Adrenal gland (tissue), 12 donors: ENCODE measurements around the gene ITIH4. TPM values are rescaled to one million over a fixed set of nuclear protein-coding genes. Genes with fewer than 3 reads are reported as not detected.

ENCODE experiments used
- DNase-seq, 7 donors: peaks; one replicate each; pipeline ENCODE4 v3.0.0-alpha.2; 2019 to 2020
- H3K27ac ChIP-seq, 5 donors: fragments of 200-600 bp; sonication (generic) in 4 of 5; 1 replicate in 3 of 5; 2 replicates in 2 of 5; pipeline versions ENCODE4 v1.5.1 to v1.8.0; 2016 to 2020; ENCODE audit warnings: mild to moderate bottlenecking in 1 of 5
- H3K27me3 ChIP-seq: fragments of 200-600 bp; 2 replicates; pipeline ENCODE4 v1.8.0; 2021
- H3K36me3 ChIP-seq, 2 donors: fragments of 200-600 bp; replicated peaks in 1 of 2; 1 replicate in 1 of 2; 2 replicates in 1 of 2; pipeline versions ENCODE4 v1.5.1 to v1.8.0; 2018 to 2022
- H3K4me1 ChIP-seq, 2 donors: fragments of 200-600 bp; replicated peaks in 1 of 2; 1 replicate in 1 of 2; 2 replicates in 1 of 2; pipeline versions ENCODE4 v1.5.1 to v1.8.0; 2018 to 2021
- H3K4me3 ChIP-seq, 4 donors: fragments of 200-600 bp; sonication (generic) in 3 of 4; one replicate each; pipeline ENCODE4 v1.5.1; 2016 to 2018
- H3K9me3 ChIP-seq, 3 donors: fragments of 200-600 bp; sonication (generic) in 1 of 3; replicated peaks in 1 of 3; 1 replicate in 2 of 3; 2 replicates in 1 of 3; pipeline versions ENCODE4 v1.5.1 to v1.8.0; 2016 to 2021
- POLR2A ChIP-seq, 2 donors: fragments of 450-650 bp; IDR thresholded peaks; one replicate each; pipeline ENCODE4 v1.6.1; 2017; ENCODE audit warnings: antibody characterized with exemption in 2 of 2, mild to moderate bottlenecking in 2 of 2, moderate library complexity in 1 of 2
- WGBS, 4 donors: extraction: QIAGEN DNeasy Blood & Tissue Kit in 2 of 4; methylation state at CpG; one replicate each; pipeline versions ENCODE4 v1.1.5 to v1.1.7; 2013 to 2017; 5-methylcytosine and 5-hydroxymethylcytosine counted together
- intact Hi-C, 2 donors: fragments of 100-400 bp; cut with DNase I; formaldehyde crosslinking; loops; one replicate each; pipeline versions ENCODE4 v1.14.1 to v1.15.0; 2022 to 2023
- polyA plus RNA-seq, 3 donors: library from polyadenylated mRNA; stranded (reverse); fragments of 200-250 nt in 2 of 3; fragments of 350-450 nt in 1 of 3; fragmentation: Illumina TruSeq in 1 of 3; extraction: RNeasy Lipid Tissue Mini Kit (QIAGEN cat#74804) in 1 of 3; gene quantifications; one replicate each; pipeline ENCODE4 v1.2.3, GENCODE V29; 2013 to 2014
- total RNA-seq, 9 donors: library from RNA; depleted of rRNA in 4 of 9; stranded (reverse); fragments of >200 nt in 4 of 9; fragments of 120-200 nt in 1 of 9; fragmentation: NEBNext Ultra II Directional in 1 of 9; extraction: Animal tissue kit (Norgen Biotek cat#: 25700) in 1 of 9; gene quantifications; one replicate each; pipeline versions ENCODE4 v1.1.0 to v1.2.4, GENCODE V29; 2013 to 2023
- TF ChIP-seq, protein P1 (sequence below), 6 experiments: fragments of 450-650 bp in 4 of 6; fragments of 200-600 bp in 2 of 6; sonication (generic) in 1 of 6; IDR thresholded peaks; 1 replicate in 5 of 6; 2 replicates in 1 of 6; pipeline versions ENCODE4 v1.5.1 to v1.8.0; 2016 to 2021; ENCODE audit warnings: antibody characterized with exemption in 6 of 6, mild to moderate bottlenecking in 2 of 6, moderate library complexity in 1 of 6
- donor health status: healthy with polysubstance abuse.
- donor health status: Bipolar disorder and iron deficiency.
- donor health status: DM: yes; HTN: yes; CAD: no.
- donor health status: DM: no; HTN: no; CAD: no.
- donor health status: DM: no; HTN: no; CAD: no.
- donor health status: DM: yes; HTN: yes; CAD: no.

ITIH4 gene
- total and polyA plus RNA-seq, 12 donors: 6.4 to 221 (median 45.5) TPM

DNA sequence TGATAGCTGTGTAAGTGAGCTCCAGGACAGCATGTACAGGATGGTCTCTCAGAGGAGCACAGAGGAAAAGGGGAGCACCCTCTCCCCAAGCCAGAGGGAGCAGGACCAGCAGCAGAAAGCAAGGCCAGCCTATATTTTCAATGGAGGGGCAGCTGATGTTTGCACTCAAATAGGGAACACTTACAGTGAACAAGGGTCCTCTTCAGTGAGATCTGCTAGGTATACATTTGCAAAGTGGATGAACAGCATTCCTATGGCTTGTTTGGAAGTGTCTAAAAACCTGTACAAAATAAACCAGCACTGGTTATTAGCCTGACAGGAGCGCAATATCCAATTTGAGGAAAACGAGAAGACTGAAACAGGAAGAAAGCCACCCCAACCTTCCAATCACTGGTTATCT lies 21.9 kb upstream of the ITIH4 start:
- H3K27ac ChIP-seq: peak overlapping the region in 1 of 5 donors; percentile 14
- no peaks in the 10 kb centered on the region for H3K9me3 ChIP-seq
- 37 to 60% (median 47%) methylated on average over 2 of the region's 2 CpGs for WGBS, 4 donors
- no peaks in the 10 kb centered on the region for H3K27me3 ChIP-seq
- peaks cover 0 to 12% of the 10 kb centered on the region in 2 donors for H3K4me1 ChIP-seq
- DNase-seq: no peak
- TF ChIP-seq, protein P1, sequence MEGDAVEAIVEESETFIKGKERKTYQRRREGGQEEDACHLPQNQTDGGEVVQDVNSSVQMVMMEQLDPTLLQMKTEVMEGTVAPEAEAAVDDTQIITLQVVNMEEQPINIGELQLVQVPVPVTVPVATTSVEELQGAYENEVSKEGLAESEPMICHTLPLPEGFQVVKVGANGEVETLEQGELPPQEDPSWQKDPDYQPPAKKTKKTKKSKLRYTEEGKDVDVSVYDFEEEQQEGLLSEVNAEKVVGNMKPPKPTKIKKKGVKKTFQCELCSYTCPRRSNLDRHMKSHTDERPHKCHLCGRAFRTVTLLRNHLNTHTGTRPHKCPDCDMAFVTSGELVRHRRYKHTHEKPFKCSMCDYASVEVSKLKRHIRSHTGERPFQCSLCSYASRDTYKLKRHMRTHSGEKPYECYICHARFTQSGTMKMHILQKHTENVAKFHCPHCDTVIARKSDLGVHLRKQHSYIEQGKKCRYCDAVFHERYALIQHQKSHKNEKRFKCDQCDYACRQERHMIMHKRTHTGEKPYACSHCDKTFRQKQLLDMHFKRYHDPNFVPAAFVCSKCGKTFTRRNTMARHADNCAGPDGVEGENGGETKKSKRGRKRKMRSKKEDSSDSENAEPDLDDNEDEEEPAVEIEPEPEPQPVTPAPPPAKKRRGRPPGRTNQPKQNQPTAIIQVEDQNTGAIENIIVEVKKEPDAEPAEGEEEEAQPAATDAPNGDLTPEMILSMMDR (IDR thresholded peaks at IDR 0.05): no peak
- no peak for TF ChIP-seq POLR2A (IDR thresholded peaks at IDR 0.05)
- no peak overlapping the region for H3K4me3 ChIP-seq
- intact Hi-C loops: loop anchor here (5.0 to 10.0 kb wide), 2 partner anchors 82 to 220 kb away; no protein-coding TSS in a partner anchor
- H3K36me3 ChIP-seq: peaks cover 0 to 36% of the 10 kb centered on the region in 2 donors

DNA sequence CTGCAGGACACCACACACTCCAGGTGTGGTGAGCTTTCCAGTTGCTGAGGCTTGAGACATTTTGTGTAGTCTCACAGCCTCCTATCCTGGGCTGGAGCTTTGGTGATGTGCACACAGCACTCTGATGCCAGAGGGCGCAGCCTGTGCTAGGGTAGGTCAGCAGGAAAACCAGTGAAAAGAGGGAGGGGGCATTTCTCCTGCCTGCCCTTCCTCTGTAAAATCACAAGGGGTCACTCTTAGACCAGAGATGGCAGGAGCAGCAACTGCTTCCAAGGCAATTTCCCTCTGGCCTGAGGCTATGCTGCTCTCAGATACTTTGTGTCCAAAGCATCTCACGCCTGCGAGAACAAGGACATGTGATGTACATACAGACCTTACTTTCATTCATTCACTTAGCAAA lies 20.9 kb upstream of the ITIH4 start:
- H3K27me3 ChIP-seq: no peaks in the 10 kb centered on the region
- H3K9me3 ChIP-seq: no peaks in the 10 kb centered on the region
- H3K4me3 ChIP-seq: no peak overlapping the region
- H3K27ac ChIP-seq: no peak overlapping the region
- DNase-seq: peak in 6 of 7 donors; percentile 57 to 76 (median 60)
- intact Hi-C loops: loop anchor here (5.0 to 10.0 kb wide), 2 partner anchors 83 to 221 kb away; no protein-coding TSS in a partner anchor
- TF ChIP-seq, protein P1 (IDR thresholded peaks at IDR 0.05): peak; percentile 42 to 91 (median 82)
- TF ChIP-seq POLR2A (IDR thresholded peaks at IDR 0.05): no peak
- H3K4me1 ChIP-seq: peaks cover 0 to 12% of the 10 kb centered on the region in 2 donors
- 37 to 79% (median 50%) methylated on average over 3 of the region's 3 CpGs for WGBS, 4 donors
- peaks cover 0 to 36% of the 10 kb centered on the region in 2 donors for H3K36me3 ChIP-seq

DNA sequence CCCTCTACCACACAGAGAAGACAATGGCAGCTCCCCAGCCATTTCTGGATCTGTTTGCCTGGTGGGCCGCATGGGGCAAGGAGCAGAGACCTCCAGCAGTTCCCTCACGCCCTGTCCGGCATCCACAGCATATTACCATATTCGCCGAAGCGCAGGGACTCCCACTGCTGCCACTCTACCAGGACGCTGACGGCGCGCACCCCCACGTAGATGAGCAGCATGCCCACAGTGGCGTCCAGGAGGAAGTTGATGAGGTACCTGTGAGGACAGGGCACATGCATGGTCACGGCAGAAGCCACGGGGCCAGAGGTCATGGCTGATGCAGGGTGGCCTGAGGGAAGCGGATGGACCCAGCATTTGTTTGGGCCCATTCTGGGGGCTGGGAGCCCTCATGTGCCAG lies 19.2 kb upstream of the ITIH4 start:
- WGBS, 4 donors: 86 to 100% (median 95%) methylated on average over 1 to 15 of the region's 15 CpGs
- H3K27me3 ChIP-seq: no peaks in the 10 kb centered on the region
- no peak for DNase-seq
- intact Hi-C loops: loop anchor here (5.0 to 10.0 kb wide), 3 partner anchors 83 to 223 kb away; no protein-coding TSS in a partner anchor
- H3K9me3 ChIP-seq: no peaks in the 10 kb centered on the region
- H3K4me3 ChIP-seq: no peak overlapping the region
- H3K36me3 ChIP-seq: peaks cover 0 to 34% of the 10 kb centered on the region in 2 donors
- H3K27ac ChIP-seq: no peak overlapping the region
- H3K4me1 ChIP-seq: peaks cover 4 to 22% of the 10 kb centered on the region in 2 donors
- TF ChIP-seq, protein P1 (IDR thresholded peaks at IDR 0.05): no peak
- no peak for TF ChIP-seq POLR2A (IDR thresholded peaks at IDR 0.05)

DNA sequence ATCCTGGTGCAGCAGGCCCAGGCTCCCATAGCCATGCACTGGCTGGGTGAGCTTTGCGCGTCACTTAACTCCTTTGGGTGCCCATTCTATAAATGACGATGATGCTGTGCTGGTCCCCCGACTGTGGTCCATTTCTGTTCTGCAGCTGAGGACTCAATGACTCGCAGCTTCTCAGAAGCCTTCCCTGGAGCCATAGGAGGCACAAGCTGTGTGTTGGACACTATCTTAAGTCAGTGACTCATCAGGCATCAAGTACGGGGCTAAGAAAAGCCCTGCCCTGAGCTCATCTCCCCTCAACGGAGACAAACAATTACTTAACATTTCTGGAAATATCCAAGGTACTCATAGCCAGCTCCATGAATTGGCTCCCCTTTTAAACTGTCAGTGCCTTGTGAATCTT lies 18.1 kb upstream of the ITIH4 start:
- WGBS, 4 donors: 64 to 74% (median 69%) methylated on average over 6 to 7 of the region's 7 CpGs

More for the DNA sequence above, 18.1 kb upstream of the ITIH4 start:
- intact Hi-C loops: loop anchor here in 1 of 2 donors (5.0 kb wide), 1 partner anchor 84 kb away; no protein-coding TSS in a partner anchor
- Histone ChIP-seq H3K4me3 (no peak overlapping the region), H3K9me3 (no peaks in the 10 kb centered on the region), H3K36me3 (peaks cover 0 to 28% of the 10 kb centered on the region in 2 donors), H3K27ac (no peak overlapping the region), H3K4me1 (peaks cover 5 to 31% of the 10 kb centered on the region in 2 donors), H3K27me3 (no peaks in the 10 kb centered on the region)
- no peak for TF ChIP-seq POLR2A (IDR thresholded peaks at IDR 0.05)
- TF ChIP-seq, protein P1 (IDR thresholded peaks at IDR 0.05): no peak
- peak in 1 of 7 donors; percentile 44 for DNase-seq
